HG02943 (cell line): ENCODE results near the gene OSBPL10.

Source experiments
- ATAC-seq: cut with Tn5 transposase; IDR thresholded peaks from one replicate; pipeline ENCODE4 v1.9.1; 2021; ENCODE audit warnings: mild to moderate bottlenecking, low read depth, moderate library complexity; ENCODE audit not compliant: unreplicated experiment

Gene OSBPL10

GRCh38 chr3:31724651-31725050, 256.4 kb downstream of the OSBPL10 start:
- ATAC-seq = no peak

GRCh38 chr3:31724116-31724515, 256.9 kb downstream of the OSBPL10 start:
- no peak for ATAC-seq

- ATAC-seq = no peak
Observed at GRCh38 chr3:31723701-31724100, 257.4 kb downstream of the OSBPL10 start.

- ATAC-seq = no peak
Observed at GRCh38 chr3:31721676-31722075, 259.4 kb downstream of the OSBPL10 start.

- no peak for ATAC-seq
Observed at GRCh38 chr3:31714495-31715280, 266.4 kb downstream of the OSBPL10 start.

GRCh38 chr3:31713816-31714215, 267.2 kb downstream of the OSBPL10 start:
- no peak for ATAC-seq

GRCh38 chr3:31710123-31710803, 270.8 kb downstream of the OSBPL10 start:
- ATAC-seq = no peak

- no peak for ATAC-seq
Observed at GRCh38 chr3:31709526-31709925, 271.5 kb downstream of the OSBPL10 start.

- ATAC-seq = no peak
Observed at GRCh38 chr3:31709005-31709404, 272.1 kb downstream of the OSBPL10 start.

- no peak for ATAC-seq
Observed at GRCh38 chr3:31707286-31707685, 273.8 kb downstream of the OSBPL10 start.

- ATAC-seq = no peak
Observed at GRCh38 chr3:31705736-31706135, 275.3 kb downstream of the OSBPL10 start.

GRCh38 chr3:31704591-31705179, 276.4 kb downstream of the OSBPL10 start:
- ATAC-seq = no peak

- no peak for ATAC-seq
Observed at GRCh38 chr3:31704156-31704555, 276.9 kb downstream of the OSBPL10 start.

- ATAC-seq = no peak
Observed at GRCh38 chr3:31701286-31701685, 279.8 kb downstream of the OSBPL10 start.

GRCh38 chr3:31699309-31699953, 281.6 kb downstream of the OSBPL10 start:
- no peak for ATAC-seq

- no peak for ATAC-seq
Observed at GRCh38 chr3:31696815-31697548, 284.1 kb downstream of the OSBPL10 start.

GRCh38 chr3:31696009-31696297, 285.1 kb downstream of the OSBPL10 start:
- no peak for ATAC-seq

- no peak for ATAC-seq
Observed at GRCh38 chr3:31695280-31696008, 285.6 kb downstream of the OSBPL10 start.

- no peak for ATAC-seq
Observed at GRCh38 chr3:31693346-31693745, 287.7 kb downstream of the OSBPL10 start.

- ATAC-seq = no peak
Observed at GRCh38 chr3:31692751-31693150, 288.3 kb downstream of the OSBPL10 start.
